IMR-90 (cell line): ENCODE measurements around the gene C1QTNF8. TPM values are rescaled to one million over a fixed set of nuclear protein-coding genes. Genes with fewer than 3 reads are reported as not detected.

ENCODE experiments used
- ATAC-seq: fragments of 200-7000 bp; cut with Tn5 transposase; 2 replicates; pipeline ENCODE4 v1.9.1; 2020; ENCODE audit warnings: low read depth, mild to moderate bottlenecking, moderate library complexity
- BruUV-seq: library from RNA; stranded (reverse); fragments of 400-500 nt; replicated peaks from 2 replicates; lab custom pipeline; 2021; lab: Mats Ljungman, UMichigan
- CTCF ChIA-PET: fragments of 300-600 bp; formaldehyde crosslinking; extraction: SDS; loops from one replicate; lab custom pipeline; 2021; ENCODE audit warnings: antibody characterized with exemption; lab: Yijun Ruan, JAX
- POLR2A ChIA-PET: fragments of 300-600 bp; sonication (Branson Sonifier 250); formaldehyde crosslinking; loops from one replicate; lab custom pipeline; 2022; ENCODE audit warnings: antibody characterized with exemption; ENCODE audit not compliant: unreplicated experiment; lab: Charles Lee
- DNase-seq: peaks from one replicate; pipeline ENCODE4 v3.0.0; 2013
- H2AFZ ChIP-seq: replicated peaks from 2 replicates; pipeline ENCODE3; 2013; ENCODE audit warnings: low read length, mild to moderate bottlenecking; ENCODE audit not compliant: poor library complexity
- H2AK5ac ChIP-seq: 2 replicates; pipeline ENCODE4 v1.6.1; 2013; ENCODE audit warnings: low read depth, low read length, inconsistent platforms
- H2AK9ac ChIP-seq: replicated peaks from 2 replicates; pipeline ENCODE3; 2013; ENCODE audit warnings: mild to moderate bottlenecking, low read depth, low read length, moderate library complexity; ENCODE audit not compliant: poor library complexity
- H2BK120ac ChIP-seq: 2 replicates; pipeline ENCODE4 v1.6.1; 2013; ENCODE audit warnings: low read depth, low read length, inconsistent platforms
- H2BK15ac ChIP-seq: 3 replicates; pipeline ENCODE4 v1.6.1; 2013; ENCODE audit warnings: low read depth, low read length, inconsistent platforms
- H2BK20ac ChIP-seq: 2 replicates; pipeline ENCODE4 v1.6.1; 2013; ENCODE audit warnings: low read depth, mild to moderate bottlenecking, inconsistent platforms, low read length, moderate library complexity
- H2BK5ac ChIP-seq: 2 replicates; pipeline ENCODE4 v1.6.1; 2013; ENCODE audit warnings: mild to moderate bottlenecking, low read depth, low read length, inconsistent platforms; ENCODE audit not compliant: poor library complexity, severe bottlenecking
- H3K14ac ChIP-seq: replicated peaks from 2 replicates; pipeline ENCODE4 v1.6.1; 2013; ENCODE audit warnings: low read depth, low read length, inconsistent platforms
- H3K18ac ChIP-seq: 2 replicates; pipeline ENCODE4 v1.6.1; 2013; ENCODE audit warnings: low read depth, low read length, control low read depth
- H3K23ac ChIP-seq: 2 replicates; pipeline ENCODE4 v1.6.1; 2013; ENCODE audit warnings: low read depth, low read length, inconsistent platforms
- H3K27ac ChIP-seq: 2 replicates; pipeline ENCODE4 v1.5.1; 2013; ENCODE audit warnings: mild to moderate bottlenecking, control low read depth, low read length; ENCODE audit not compliant: insufficient read depth
- H3K27me3 ChIP-seq: 2 replicates; pipeline ENCODE4 v1.6.1; 2013; ENCODE audit warnings: low read length; ENCODE audit not compliant: control insufficient read depth, insufficient read depth
- H3K36me3 ChIP-seq: 2 replicates; pipeline ENCODE4 v1.6.1; 2013; ENCODE audit warnings: low read length, mixed read lengths; ENCODE audit not compliant: control insufficient read depth, insufficient read depth
- H3K4ac ChIP-seq: 2 replicates; pipeline ENCODE4 v1.6.1; 2013; ENCODE audit warnings: low read depth, low read length, inconsistent platforms
- H3K4me1 ChIP-seq: 2 replicates; pipeline ENCODE4 v1.6.1; 2013; ENCODE audit warnings: low read length, mixed read lengths; ENCODE audit not compliant: control insufficient read depth, insufficient read depth
- H3K4me2 ChIP-seq: 2 replicates; pipeline ENCODE4 v1.6.1; 2013; ENCODE audit warnings: low read depth, mild to moderate bottlenecking, control low read depth, low read length, moderate library complexity
- H3K4me3 ChIP-seq: 2 replicates; pipeline ENCODE4 v1.5.1; 2013; ENCODE audit warnings: low read depth, mild to moderate bottlenecking, control low read depth, low read length, moderate library complexity; ENCODE audit not compliant: insufficient read depth
- H3K56ac ChIP-seq: 2 replicates; pipeline ENCODE4 v1.6.1; 2013; ENCODE audit warnings: low read length, inconsistent platforms; ENCODE audit not compliant: insufficient read depth; ENCODE audit errors: extremely low read depth
- H3K79me1 ChIP-seq, 2 experiments: 2 replicates each; pipeline ENCODE4 v1.6.1; 2013; ENCODE audit warnings: low read length in 2 of 2, inconsistent platforms in 1 of 2, low read depth in 1 of 2
- H3K9ac ChIP-seq: 2 replicates; pipeline ENCODE4 v1.6.1; 2013; ENCODE audit warnings: low read depth, low read length, control low read depth
- H3K9me1 ChIP-seq: 2 replicates; pipeline ENCODE4 v1.6.1; 2013; ENCODE audit warnings: low read length, inconsistent platforms; ENCODE audit not compliant: insufficient read depth
- H3K9me3 ChIP-seq: 2 replicates; pipeline ENCODE4 v1.6.1; 2013; ENCODE audit warnings: low read length; ENCODE audit not compliant: control insufficient read depth, insufficient read depth
- H4K20me1 ChIP-seq: 2 replicates; pipeline ENCODE4 v1.6.1; 2013; ENCODE audit warnings: low read length, inconsistent platforms; ENCODE audit not compliant: insufficient read depth
- H4K5ac ChIP-seq: 2 replicates; pipeline ENCODE4 v1.6.1; 2013; ENCODE audit warnings: mild to moderate bottlenecking, low read depth, low read length, control low read depth
- H4K8ac ChIP-seq, 2 experiments: 2 replicates each; pipeline ENCODE4 v1.6.1; 2013; ENCODE audit warnings: low read depth in 2 of 2, low read length in 2 of 2, control low read depth in 1 of 2, inconsistent platforms in 1 of 2
- H4K91ac ChIP-seq: 2 replicates; pipeline ENCODE4 v1.6.1; 2013; ENCODE audit warnings: low read depth, low read length, inconsistent platforms; ENCODE audit not compliant: insufficient read depth
- CEBPB ChIP-seq: IDR thresholded peaks from 2 replicates; pipeline ENCODE4 v1.6.1; 2012; ENCODE audit warnings: low read depth, low read length, improper control_type of control experiment
- FOS ChIP-seq: fragments of 150-350 bp; IDR thresholded peaks from 2 replicates; pipeline ENCODE4 v1.6.1; 2016; ENCODE audit warnings: low read depth, low read length
- MAFK ChIP-seq: IDR thresholded peaks from 2 replicates; pipeline ENCODE4 v1.6.1; 2012; ENCODE audit warnings: low read depth, low read length, improper control_type of control experiment
- MAZ ChIP-seq: IDR thresholded peaks from 2 replicates; pipeline ENCODE4 v1.6.1; 2012; ENCODE audit warnings: low read depth, mild to moderate bottlenecking, low read length, improper control_type of control experiment, moderate library complexity, borderline replicate concordance
- NFE2L2 ChIP-seq: fragments of 150-350 bp; IDR thresholded peaks from 2 replicates; pipeline ENCODE4 v1.6.1; 2016; ENCODE audit warnings: low read depth, mild to moderate bottlenecking, low read length
- RCOR1 ChIP-seq: IDR thresholded peaks from 2 replicates; pipeline ENCODE4 v1.6.1; 2012; ENCODE audit warnings: mild to moderate bottlenecking, low read length, improper control_type of control experiment; ENCODE audit not compliant: insufficient replicate concordance
- SMC3 ChIP-seq: fragments of 150-350 bp; IDR thresholded peaks from 2 replicates; pipeline ENCODE4 v1.6.1; 2016; ENCODE audit warnings: low read depth, mild to moderate bottlenecking, antibody characterized with exemption, low read length, moderate library complexity
- WGBS, 2 experiments: methylation state at CpG; one replicate each; pipeline versions ENCODE4 v1.1.5 to v1.1.7; 2013; ENCODE audit warnings: missing lambda C conversion rate in 2 of 2; ENCODE audit not compliant: insufficient read length in 1 of 2; ENCODE audit errors: extremely low coverage in 2 of 2; 5-methylcytosine and 5-hydroxymethylcytosine counted together
- dilution Hi-C: fragments of 300-500 bp; cut with HindIII; formaldehyde crosslinking; loops from one replicate; pipeline ENCODE4 v1.14.3; 2018; ENCODE audit warnings: low sequenced_read_pairs; ENCODE audit not compliant: unreplicated experiment
- in situ Hi-C: fragments of 300-500 bp; cut with MboI; formaldehyde crosslinking; loops from 3 replicates; pipeline ENCODE4 v1.14.3; 2019; ENCODE audit warnings: low sequenced_read_pairs, inconsistent platforms, mixed read lengths
- intact Hi-C: fragments of 100-400 bp; cut with micrococcal nuclease; formaldehyde crosslinking; loops from 2 replicates; pipeline ENCODE4 v1.10.0; 2022
- polyA plus RNA-seq, 3 experiments: library from polyadenylated mRNA; depleted of rRNA; stranded (reverse); fragments of >200 nt; gene quantifications; 2 replicates each; pipeline ENCODE4 v1.2.3, GENCODE V29; 2012; ENCODE audit warnings: low replicate concordance in 1 of 3
- total RNA-seq: library from RNA; depleted of rRNA; stranded (reverse); fragments of >200 nt; gene quantifications from 2 replicates; pipeline ENCODE4 v1.2.3, GENCODE V29; 2012
- TF ChIP-seq, protein P1 (sequence below): conservative IDR thresholded peaks from 2 replicates; pipeline ENCODE4 v1.5.1; 2012; ENCODE audit warnings: mild to moderate bottlenecking, low read depth, low read length, improper control_type of control experiment
- TF ChIP-seq, protein P2 (sequence below): fragments of 150-350 bp; IDR thresholded peaks from 2 replicates; pipeline ENCODE4 v1.6.1; 2016; ENCODE audit warnings: low read depth, mild to moderate bottlenecking, low read length, moderate library complexity, borderline replicate concordance

The C1QTNF8 gene
- total and polyA plus RNA-seq, 2 of the 4 experiments (the other 2 are of a cell fraction), result not detected

DNA sequence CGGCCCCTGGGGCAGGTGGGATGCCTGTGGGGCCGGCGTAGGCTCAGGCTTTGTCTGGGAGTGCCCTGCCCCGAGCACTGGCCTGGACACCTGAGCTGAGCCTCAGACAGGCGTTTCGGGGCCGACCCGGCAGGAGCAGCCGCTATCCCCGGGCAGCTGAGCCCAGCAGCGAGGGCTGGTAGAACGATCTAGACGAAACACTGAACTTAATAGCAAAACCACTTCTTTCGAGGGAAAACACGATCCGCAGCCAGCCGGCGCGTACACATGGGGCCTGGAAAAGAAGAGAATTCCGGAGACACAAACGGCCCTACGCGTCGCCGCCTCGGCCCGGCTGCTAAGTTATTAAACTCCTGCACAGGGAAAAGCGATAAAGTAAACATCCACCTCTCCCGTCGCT lies 45.5 kb downstream of the C1QTNF8 start:
- H3K4ac ChIP-seq, result no peak overlapping the region
- H3K27me3 ChIP-seq, result peaks cover 21% of the 10 kb centered on the region
- H2BK5ac ChIP-seq, result no peak overlapping the region
- H2BK20ac ChIP-seq, result no peak overlapping the region
- 41% methylated on average over 14 of the region's 30 CpGs; no CpG with 5 or more reads in 1 of the 2 experiments for WGBS, 2 experiments
- H3K4me1 ChIP-seq, result no peaks in the 10 kb centered on the region
- TF ChIP-seq RCOR1, result no peak
- TF ChIP-seq, protein P1, sequence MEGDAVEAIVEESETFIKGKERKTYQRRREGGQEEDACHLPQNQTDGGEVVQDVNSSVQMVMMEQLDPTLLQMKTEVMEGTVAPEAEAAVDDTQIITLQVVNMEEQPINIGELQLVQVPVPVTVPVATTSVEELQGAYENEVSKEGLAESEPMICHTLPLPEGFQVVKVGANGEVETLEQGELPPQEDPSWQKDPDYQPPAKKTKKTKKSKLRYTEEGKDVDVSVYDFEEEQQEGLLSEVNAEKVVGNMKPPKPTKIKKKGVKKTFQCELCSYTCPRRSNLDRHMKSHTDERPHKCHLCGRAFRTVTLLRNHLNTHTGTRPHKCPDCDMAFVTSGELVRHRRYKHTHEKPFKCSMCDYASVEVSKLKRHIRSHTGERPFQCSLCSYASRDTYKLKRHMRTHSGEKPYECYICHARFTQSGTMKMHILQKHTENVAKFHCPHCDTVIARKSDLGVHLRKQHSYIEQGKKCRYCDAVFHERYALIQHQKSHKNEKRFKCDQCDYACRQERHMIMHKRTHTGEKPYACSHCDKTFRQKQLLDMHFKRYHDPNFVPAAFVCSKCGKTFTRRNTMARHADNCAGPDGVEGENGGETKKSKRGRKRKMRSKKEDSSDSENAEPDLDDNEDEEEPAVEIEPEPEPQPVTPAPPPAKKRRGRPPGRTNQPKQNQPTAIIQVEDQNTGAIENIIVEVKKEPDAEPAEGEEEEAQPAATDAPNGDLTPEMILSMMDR, result no peak
- TF ChIP-seq, protein P2, sequence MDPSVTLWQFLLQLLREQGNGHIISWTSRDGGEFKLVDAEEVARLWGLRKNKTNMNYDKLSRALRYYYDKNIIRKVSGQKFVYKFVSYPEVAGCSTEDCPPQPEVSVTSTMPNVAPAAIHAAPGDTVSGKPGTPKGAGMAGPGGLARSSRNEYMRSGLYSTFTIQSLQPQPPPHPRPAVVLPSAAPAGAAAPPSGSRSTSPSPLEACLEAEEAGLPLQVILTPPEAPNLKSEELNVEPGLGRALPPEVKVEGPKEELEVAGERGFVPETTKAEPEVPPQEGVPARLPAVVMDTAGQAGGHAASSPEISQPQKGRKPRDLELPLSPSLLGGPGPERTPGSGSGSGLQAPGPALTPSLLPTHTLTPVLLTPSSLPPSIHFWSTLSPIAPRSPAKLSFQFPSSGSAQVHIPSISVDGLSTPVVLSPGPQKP, result no peak
- no peak for TF ChIP-seq MAZ
- no peak for TF ChIP-seq SMC3
- TF ChIP-seq FOS, result no peak
- TF ChIP-seq NFE2L2, result no peak
- TF ChIP-seq MAFK, result no peak
- no peak for TF ChIP-seq CEBPB
- CTCF ChIA-PET, result no interaction called here
- no peaks in the 10 kb centered on the region for H3K36me3 ChIP-seq
- H3K56ac ChIP-seq, result no peak overlapping the region
- H2AK5ac ChIP-seq, result no peak overlapping the region
- POLR2A ChIA-PET, result no interaction called here
- no peak overlapping the region for H3K4me2 ChIP-seq
- H3K79me1 ChIP-seq, result no peaks in the 10 kb centered on the region
- no peak overlapping the region for H3K23ac ChIP-seq
- no peak overlapping the region for H2AK9ac ChIP-seq
- H2BK15ac ChIP-seq, result no peak overlapping the region
- no peak overlapping the region for H4K8ac ChIP-seq
- H3K9me1 ChIP-seq, result no peaks in the 10 kb centered on the region
- H3K14ac ChIP-seq, result no peak overlapping the region
- no peak for DNase-seq
- H4K5ac ChIP-seq, result no peak overlapping the region
- intact Hi-C loops, result no loop called here
- H3K27ac ChIP-seq, result no peak overlapping the region
- no peak overlapping the region for H2BK120ac ChIP-seq
- no peak overlapping the region for H3K4me3 ChIP-seq
- H3K9me3 ChIP-seq, result no peaks in the 10 kb centered on the region
- in situ Hi-C loops, result loop anchor here (5.0 to 25.0 kb wide), 2 partner anchors 238 to 338 kb away; partner anchors contain the start of genes ANTKMT, FBXL16 and METRN
- H4K91ac ChIP-seq, result no peak overlapping the region
- dilution Hi-C loops, result no loop called here
- no peak overlapping the region for H3K9ac ChIP-seq
- H4K20me1 ChIP-seq, result no peaks in the 10 kb centered on the region
- no peak overlapping the region for H2AFZ ChIP-seq
- ATAC-seq, result no peak
- no TSS peak for BruUV-seq
- H3K18ac ChIP-seq, result no peak overlapping the region
